Esophagus muscularis mucosa (tissue), 4 donors: ENCODE data around the gene PRX. TPM values are rescaled to one million over a fixed set of nuclear protein-coding genes. Genes with fewer than 3 reads are reported as not detected.

Experiments used
- DNase-seq: peaks from one replicate; pipeline ENCODE4 v3.0.0-alpha.2; 2017; ENCODE audit errors: extremely low spot score
- H3K27ac ChIP-seq, 4 donors: fragments of 200-600 bp; sonication (generic); replicated peaks in 1 of 4; 1 replicate in 3 of 4; 2 replicates in 1 of 4; pipeline ENCODE4 v1.5.1; 2016 to 2019; ENCODE audit warnings: mild to moderate bottlenecking in 1 of 4
- H3K27me3 ChIP-seq, 4 donors: fragments of 200-600 bp; sonication (generic); one replicate each; pipeline versions ENCODE4 v1.5.1 to v1.6.0; 2016 to 2019
- H3K36me3 ChIP-seq, 4 donors: fragments of 200-600 bp; sonication (generic); one replicate each; pipeline ENCODE4 v1.5.1; 2016 to 2019
- H3K4me1 ChIP-seq, 4 donors: fragments of 200-600 bp; sonication (generic); one replicate each; pipeline ENCODE4 v1.5.1; 2016 to 2019
- H3K4me3 ChIP-seq, 4 donors: fragments of 200-600 bp; sonication (generic); 1 replicate in 2 of 4; 2 replicates in 2 of 4; pipeline ENCODE4 v1.5.1; 2016 to 2019; ENCODE audit warnings: mild to moderate bottlenecking in 4 of 4, moderate library complexity in 1 of 4
- H3K9me3 ChIP-seq, 4 donors: fragments of 200-600 bp; sonication (generic); 1 replicate in 3 of 4; 2 replicates in 1 of 4; pipeline ENCODE4 v1.5.1; 2016 to 2019
- CTCF ChIP-seq, 3 experiments: fragments of 200-600 bp in 2 of 3; fragments of 450-650 bp in 1 of 3; sonication (generic) in 2 of 3; IDR thresholded peaks; one replicate each; pipeline ENCODE4 v1.5.1; 2017 to 2019; ENCODE audit warnings: antibody characterized with exemption in 3 of 3, mild to moderate bottlenecking in 2 of 3, moderate library complexity in 1 of 3
- EP300 ChIP-seq: sonication (generic); formaldehyde crosslinking; IDR thresholded peaks from one replicate; pipeline ENCODE4 v1.6.1; 2017; ENCODE audit warnings: antibody characterized with exemption
- POLR2A ChIP-seq: fragments of 450-650 bp; IDR thresholded peaks from one replicate; pipeline ENCODE4 v1.6.1; 2017; ENCODE audit warnings: antibody characterized with exemption, moderate library complexity, mild to moderate bottlenecking, low read depth
- POLR2AphosphoS5 ChIP-seq, 2 donors: sonication (generic); formaldehyde crosslinking; IDR thresholded peaks; one replicate each; pipeline ENCODE4 v1.6.1; 2017; ENCODE audit warnings: antibody characterized with exemption in 2 of 2
- WGBS: methylation state at CpG from one replicate; pipeline ENCODE4 v1.1.5; 2018; 5-methylcytosine and 5-hydroxymethylcytosine counted together
- intact Hi-C: fragments of 100-400 bp; cut with DNase I; formaldehyde crosslinking; loops from one replicate; pipeline ENCODE4 v1.15.1; 2023
- total RNA-seq, 4 donors: library from RNA; depleted of rRNA; stranded (reverse); fragments of >200 nt; gene quantifications; one replicate each; pipeline versions ENCODE4 v1.1.0 to v1.2.1, GENCODE V29; 2016

Gene PRX
- total RNA-seq, 4 donors from 2014 or later, result 5.8 to 12.4 (median 8.8) TPM

GRCh38 chr19:40394816-40395210, 18.4 kb downstream of the PRX start:
- WGBS, result 85% methylated on average over 8 of the region's 13 CpGs

GRCh38 chr19:40393894-40394815, 19.0 kb downstream of the PRX start:
- no peak for DNase-seq
- peaks cover 0 to 21% (median 12%) of the 10 kb centered on the region in 4 donors for H3K36me3 ChIP-seq
- H3K4me3 ChIP-seq, result no peak overlapping the region
- intact Hi-C loops, result no loop called here
- TF ChIP-seq POLR2AphosphoS5 (IDR thresholded peaks at IDR 0.05) (no peak), POLR2A (no peak), EP300 (no peak), CTCF (IDR thresholded peaks at IDR 0.05) (no peak)
- H3K9me3 ChIP-seq, result no peaks in the 10 kb centered on the region
- WGBS, result 90% methylated on average over 35 of the region's 41 CpGs
- H3K27me3 ChIP-seq, result no peaks in the 10 kb centered on the region
- H3K27ac ChIP-seq, result no peak overlapping the region
- peaks cover 0 to 5% (median 0%) of the 10 kb centered on the region in 4 donors for H3K4me1 ChIP-seq

More at GRCh38 chr19:40394816-40395210, 18.4 kb downstream of the PRX start:
- intact Hi-C loops, result loop anchor here (5.0 kb wide), 1 partner anchor 43 kb away; no protein-coding TSS in a partner anchor
- DNase-seq, result no peak
- Histone ChIP-seq H3K36me3 (peaks cover 0 to 21% (median 12%) of the 10 kb centered on the region in 4 donors), H3K27ac (no peak overlapping the region), H3K4me3 (no peak overlapping the region), H3K27me3 (no peaks in the 10 kb centered on the region), H3K4me1 (peaks cover 0 to 5% (median 0%) of the 10 kb centered on the region in 4 donors), H3K9me3 (no peaks in the 10 kb centered on the region)
- TF ChIP-seq EP300, result no peak
- no peak for TF ChIP-seq POLR2A
- no peak for TF ChIP-seq POLR2AphosphoS5 (IDR thresholded peaks at IDR 0.05)
- no peak for TF ChIP-seq CTCF (IDR thresholded peaks at IDR 0.05)

- no peak for DNase-seq
- WGBS, result 54% methylated on average over 8 of the region's 9 CpGs
- Histone ChIP-seq H3K27me3 (no peaks in the 10 kb centered on the region), H3K27ac (no peak overlapping the region), H3K4me3 (no peak overlapping the region), H3K4me1 (no peaks in the 10 kb centered on the region), H3K9me3 (no peaks in the 10 kb centered on the region), H3K36me3 (peaks cover 0 to 18% (median 12%) of the 10 kb centered on the region in 4 donors)
- intact Hi-C loops, result no loop called here
- TF ChIP-seq CTCF (IDR thresholded peaks at IDR 0.05) (peak in 1 of 3 experiments; percentile 30), EP300 (no peak), POLR2A (no peak), POLR2AphosphoS5 (IDR thresholded peaks at IDR 0.05) (no peak)
Observed at GRCh38 chr19:40392894-40393517, 20.2 kb downstream of the PRX start.

- no peaks in the 10 kb centered on the region for H3K27me3 ChIP-seq
- no peak for DNase-seq
- H3K9me3 ChIP-seq, result no peaks in the 10 kb centered on the region
- intact Hi-C loops, result no loop called here
- WGBS, result 70% methylated on average over 8 of the region's 8 CpGs
- no peak overlapping the region for H3K4me3 ChIP-seq
- H3K27ac ChIP-seq, result no peak overlapping the region
- peaks cover 0 to 9% (median 4%) of the 10 kb centered on the region in 4 donors for H3K36me3 ChIP-seq
- H3K4me1 ChIP-seq, result no peaks in the 10 kb centered on the region
- TF ChIP-seq POLR2AphosphoS5 (IDR thresholded peaks at IDR 0.05) (no peak), CTCF (IDR thresholded peaks at IDR 0.05) (no peak), EP300 (no peak), POLR2A (no peak)
Observed at GRCh38 chr19:40392123-40392522, 21.1 kb downstream of the PRX start.
